Measurements from ENCODE around the gene RAD51B.
A peak's percentile ranks its signal among the peaks of the same experiment; 100 is the strongest.

RAD51B gene

DNA sequence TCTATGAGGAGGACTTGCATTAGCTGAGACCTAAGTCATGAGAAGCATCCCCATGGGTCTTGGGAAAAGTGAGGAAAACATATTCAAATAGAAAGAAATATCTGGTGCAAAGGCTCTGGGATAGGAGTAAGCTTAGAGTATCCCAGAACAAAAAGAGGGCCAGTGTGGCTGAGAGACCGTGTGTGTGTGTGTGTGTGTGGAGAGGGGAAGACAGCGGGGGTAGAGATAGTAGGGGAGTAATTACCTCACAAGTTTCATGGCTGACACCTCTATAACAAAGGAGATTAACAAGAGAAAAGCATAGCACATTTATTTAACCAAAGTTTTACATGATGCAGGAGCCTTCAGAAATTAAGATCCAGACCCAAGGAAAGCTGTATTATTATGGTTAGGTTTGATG lies 440.5 kb downstream of the RAD51B start:
- DNase-seq: no peak

DNA sequence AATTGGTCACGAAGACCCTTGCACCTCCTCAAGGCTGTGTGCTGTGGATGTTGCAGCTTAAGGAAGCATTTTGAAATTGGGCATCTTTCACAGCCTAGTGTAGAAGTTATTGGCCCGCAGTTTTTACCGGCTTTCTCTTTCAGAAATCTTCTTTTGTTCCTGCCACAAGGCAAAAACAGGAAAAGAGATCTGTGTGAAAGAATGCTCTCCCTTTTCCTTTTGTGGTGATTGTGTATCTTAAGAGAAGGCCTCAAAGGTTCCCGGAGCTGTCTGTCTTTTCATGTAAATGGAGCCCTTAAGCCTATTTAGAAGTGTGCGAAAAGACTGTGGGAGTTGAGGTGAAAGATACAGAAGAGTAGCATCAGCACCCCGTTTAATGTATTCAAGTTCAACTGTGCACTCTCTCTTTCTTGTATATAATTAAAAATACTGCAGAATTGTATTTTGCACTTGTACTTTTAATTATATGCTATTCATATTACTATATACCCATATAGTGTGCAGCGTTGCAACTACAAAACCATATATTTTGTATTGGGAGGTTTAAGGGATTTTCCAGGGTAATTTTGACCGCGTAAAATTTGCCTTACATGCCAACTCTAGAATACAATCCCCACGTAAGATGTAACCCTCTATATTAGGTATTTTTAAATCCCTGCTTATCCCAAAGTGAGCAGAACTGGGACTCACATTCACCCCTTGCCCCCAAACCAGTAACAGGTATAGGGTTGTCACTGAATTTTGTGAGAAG lies 441.7 kb downstream of the RAD51B start:
- no peak for DNase-seq

DNA sequence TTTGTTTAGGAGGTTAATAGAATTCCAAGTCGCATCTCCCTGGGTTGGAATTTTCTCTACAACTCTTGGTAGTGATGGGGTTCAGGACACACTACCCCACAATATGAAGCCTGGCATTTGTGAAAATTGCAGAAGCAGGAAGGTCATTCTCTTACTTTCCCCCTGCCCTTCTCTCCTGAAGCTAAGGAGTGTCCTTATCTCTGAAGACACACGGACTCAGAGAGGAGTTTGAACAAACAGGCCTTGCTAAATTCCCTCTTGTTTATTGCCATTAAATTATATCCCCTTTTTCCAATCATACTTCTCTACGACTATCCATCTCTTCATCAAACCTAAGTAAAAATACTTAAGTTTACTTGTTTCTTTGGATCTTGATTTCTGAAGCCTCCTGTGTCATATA lies 443.0 kb downstream of the RAD51B start:
- no peak for DNase-seq

DNA sequence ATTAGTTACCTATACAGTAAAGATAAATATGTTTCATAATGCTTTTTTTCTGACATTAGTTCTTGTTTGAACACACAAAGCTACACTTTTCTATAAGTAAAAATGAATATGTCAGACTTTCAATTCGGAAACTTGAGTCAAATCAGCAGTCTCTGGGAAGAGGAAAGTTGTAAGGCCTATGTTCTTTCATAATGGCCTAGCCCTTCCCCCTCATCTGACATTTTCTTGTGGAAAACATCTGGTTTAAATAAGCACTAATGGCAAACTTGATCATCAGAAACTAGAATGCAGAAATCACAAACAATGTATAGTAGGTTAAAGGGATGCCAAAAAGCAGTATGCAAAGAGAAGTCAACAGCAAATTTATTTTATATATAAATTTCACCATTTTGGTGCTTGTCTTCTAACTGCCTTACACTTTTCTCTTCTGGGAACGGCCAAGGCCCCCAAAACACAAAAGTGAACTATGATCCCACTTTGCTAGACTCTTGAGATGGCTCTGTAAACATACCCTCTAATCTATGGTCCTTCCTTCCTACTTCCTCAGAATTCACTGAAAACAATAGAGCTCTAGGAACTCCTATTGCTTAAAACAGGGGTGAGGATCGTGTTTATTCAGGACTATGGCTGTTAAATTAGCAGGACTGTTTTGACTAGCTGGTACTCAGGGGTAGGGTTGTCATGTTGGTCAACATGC lies 444.1 kb downstream of the RAD51B start:
- DNase-seq: no peak

DNA sequence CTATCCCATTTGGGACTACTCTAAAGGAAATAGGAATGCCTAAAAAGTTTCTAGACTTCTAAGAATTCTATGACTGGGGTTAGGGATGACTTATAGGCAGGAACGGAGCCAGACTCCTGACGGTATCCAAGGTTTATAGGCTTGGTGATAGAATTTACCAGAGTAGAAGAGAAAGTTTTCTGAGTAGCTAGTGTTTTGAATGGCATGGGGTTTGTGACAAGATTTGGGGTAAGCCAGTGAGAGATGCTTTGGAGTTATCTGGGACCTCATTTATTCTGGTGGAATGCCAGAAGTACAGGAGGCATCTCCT lies 444.6 kb downstream of the RAD51B start:
- no peak for DNase-seq

DNA sequence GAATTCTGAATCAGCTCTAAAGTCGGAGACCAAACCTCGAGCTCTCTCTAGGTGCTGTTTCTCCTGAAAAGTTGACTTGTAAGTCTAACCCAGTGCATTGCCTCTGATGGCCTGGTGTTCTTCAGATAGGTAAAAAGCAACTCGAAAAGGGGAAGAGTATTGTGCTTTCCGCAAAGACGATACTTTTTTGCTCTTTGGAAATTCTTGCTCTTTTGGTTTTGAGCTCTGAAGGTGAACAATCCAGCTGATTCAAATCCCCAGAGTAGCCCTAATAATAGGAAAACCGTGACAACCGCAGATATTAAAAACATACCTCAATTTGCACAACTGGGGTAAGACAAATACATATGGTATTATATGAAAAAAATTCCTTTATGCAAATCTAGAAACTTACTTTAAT lies 447.4 kb downstream of the RAD51B start:
- no peak for DNase-seq

DNA sequence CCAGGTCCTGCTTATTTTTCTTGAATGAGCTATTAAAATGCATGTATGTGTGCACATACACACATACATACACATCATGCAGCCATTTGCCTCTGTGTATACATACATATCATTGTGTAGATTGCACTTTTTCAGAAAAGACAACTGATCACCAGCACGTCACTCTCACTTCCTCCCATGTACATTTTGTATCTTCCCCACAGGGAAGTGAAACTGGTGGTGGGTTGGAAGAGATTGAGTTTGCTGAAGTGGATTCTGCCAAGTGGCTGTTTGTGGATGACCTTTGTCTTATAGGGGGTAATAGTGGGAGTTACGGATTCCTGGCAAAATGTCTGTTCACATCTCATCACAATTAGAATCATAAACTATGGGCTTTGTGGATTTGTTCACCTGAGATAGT lies 448.6 kb downstream of the RAD51B start:
- DNase-seq: no peak

DNA sequence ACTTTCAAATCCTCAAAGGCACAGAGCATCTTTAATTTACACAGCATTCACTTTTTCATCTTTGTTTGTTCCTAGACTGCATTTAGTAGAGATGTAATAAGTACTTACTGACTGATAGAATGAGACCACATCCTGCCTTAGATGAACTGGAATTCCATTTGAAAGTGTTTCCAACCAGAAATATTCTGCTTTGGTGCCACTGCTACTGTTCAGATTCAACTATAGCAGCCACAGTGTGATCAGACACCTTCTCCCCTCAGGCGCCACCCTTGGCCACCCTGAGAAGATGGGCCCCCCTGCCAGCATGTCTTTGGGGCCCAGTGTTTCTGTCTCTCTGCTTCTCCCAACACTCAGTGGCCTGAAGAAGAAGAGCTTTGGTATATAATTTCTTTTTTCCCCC lies 449.1 kb downstream of the RAD51B start:
- no peak for DNase-seq

DNA sequence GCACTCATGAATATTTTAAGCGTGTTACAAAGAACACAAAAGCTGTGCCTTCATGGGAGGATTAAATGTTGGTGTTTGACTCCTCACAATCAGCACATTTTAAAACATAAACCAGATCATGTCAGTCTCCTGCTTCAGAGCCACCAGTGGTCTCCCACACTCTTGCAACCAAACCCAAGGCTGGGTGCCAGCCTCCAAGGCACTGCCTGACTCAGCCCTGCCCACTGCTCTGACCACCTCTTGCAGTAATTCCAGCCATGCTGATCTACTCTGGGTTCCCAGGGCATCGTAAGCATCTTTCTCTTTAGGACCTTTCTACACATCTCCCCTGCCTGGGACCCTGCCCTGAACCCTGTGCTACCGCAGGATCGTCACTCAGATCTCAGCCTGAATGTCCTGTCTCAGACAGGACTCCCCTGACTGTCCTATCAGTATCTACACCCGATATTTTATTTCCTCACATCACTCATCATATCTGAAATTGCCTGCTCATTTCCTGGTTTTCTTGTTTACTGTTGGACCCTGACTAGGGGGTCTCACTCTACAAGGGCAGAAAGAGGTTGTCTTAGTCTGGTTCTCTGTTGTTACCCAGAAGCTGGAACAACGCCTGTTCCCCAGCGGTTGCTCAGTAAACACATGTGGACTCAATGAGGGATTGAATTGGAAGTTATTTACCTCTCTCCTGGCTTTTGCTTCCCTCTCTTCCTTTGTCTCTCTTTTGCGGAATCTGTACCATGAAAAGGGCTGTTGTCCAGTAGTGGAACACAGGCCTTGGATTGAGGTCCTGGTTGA lies 449.8 kb downstream of the RAD51B start:
- no peak for DNase-seq

DNA sequence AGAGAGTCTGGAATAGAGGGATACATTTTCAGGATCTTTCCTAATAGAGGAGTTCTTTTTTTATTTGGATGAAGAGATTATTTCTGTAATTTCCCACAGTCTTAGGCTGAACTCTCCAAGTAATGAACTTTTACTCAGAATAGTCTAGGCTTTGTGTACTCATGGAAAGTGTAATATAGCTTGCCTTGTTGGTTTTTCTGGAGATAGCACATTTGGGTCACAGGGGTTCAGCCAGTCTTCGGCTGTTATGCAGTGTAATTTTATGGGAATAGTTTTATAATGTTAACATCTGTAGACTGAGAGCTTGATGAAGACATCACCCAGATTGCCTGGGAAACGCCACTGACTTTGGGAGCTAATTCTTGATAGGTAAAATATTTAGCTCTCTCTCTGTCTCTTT lies 450.8 kb downstream of the RAD51B start:
- DNase-seq: no peak

DNA sequence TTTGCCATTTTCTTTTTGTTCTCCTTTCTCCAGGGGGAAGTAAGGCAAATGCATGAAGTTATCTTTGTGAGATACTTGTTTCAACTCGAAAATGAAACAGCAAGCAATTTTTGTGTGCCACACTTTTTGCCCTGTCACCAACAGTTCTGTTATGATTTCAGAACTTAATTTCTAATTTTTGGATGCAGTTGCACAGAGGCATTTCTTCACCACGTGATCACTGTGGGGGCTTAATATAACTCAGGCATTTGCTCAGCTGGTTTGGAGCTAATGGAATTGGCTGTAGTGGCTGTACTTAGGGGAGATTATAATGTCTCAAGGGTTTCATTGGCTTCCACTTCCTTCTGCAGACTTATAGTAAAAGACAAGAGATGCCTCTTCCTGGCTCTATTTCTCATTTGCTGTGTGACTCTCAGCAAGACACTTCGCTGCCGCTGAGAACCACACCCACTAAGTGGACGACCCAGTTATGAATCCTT lies 452.4 kb downstream of the RAD51B start:
- DNase-seq: no peak

DNA sequence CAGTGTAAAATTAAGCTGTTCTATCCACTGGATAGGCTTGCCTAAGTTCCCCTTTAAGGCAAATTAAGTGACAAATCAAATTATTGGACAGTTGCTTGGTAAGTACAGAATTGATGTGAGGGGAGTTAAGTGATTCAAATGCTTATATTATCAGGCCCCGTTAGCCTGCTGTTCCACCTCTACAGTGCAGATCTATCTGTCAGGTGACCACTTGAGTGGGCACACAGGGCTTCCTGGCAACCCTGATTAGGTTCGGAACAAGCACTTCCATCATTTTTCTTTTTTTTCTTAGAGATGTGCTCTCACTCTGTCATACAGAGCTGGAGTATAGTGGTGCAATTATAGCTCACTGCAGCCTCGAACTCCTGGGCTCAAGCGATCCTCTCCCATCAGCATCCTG lies 453.8 kb downstream of the RAD51B start:
- no peak for DNase-seq

DNA sequence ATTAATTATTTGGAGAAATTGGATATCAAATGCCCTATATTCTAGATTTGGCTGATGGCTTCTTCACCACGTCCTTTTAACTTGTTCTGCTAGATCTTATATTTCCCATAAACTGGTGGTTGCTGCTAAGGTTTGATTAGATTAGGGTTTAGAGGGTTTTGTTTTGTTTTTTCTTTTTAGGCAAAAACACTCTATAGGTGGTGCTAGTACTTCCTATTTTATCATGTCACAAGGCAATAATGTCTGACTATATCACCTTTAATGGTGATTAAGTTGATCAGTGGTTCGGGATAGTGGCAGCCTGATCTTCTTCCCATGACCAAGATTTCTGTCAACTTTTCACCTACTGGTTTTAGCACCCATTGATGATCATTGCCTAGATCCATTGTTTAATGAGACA lies 455.1 kb downstream of the RAD51B start:
- no peak for DNase-seq

DNA sequence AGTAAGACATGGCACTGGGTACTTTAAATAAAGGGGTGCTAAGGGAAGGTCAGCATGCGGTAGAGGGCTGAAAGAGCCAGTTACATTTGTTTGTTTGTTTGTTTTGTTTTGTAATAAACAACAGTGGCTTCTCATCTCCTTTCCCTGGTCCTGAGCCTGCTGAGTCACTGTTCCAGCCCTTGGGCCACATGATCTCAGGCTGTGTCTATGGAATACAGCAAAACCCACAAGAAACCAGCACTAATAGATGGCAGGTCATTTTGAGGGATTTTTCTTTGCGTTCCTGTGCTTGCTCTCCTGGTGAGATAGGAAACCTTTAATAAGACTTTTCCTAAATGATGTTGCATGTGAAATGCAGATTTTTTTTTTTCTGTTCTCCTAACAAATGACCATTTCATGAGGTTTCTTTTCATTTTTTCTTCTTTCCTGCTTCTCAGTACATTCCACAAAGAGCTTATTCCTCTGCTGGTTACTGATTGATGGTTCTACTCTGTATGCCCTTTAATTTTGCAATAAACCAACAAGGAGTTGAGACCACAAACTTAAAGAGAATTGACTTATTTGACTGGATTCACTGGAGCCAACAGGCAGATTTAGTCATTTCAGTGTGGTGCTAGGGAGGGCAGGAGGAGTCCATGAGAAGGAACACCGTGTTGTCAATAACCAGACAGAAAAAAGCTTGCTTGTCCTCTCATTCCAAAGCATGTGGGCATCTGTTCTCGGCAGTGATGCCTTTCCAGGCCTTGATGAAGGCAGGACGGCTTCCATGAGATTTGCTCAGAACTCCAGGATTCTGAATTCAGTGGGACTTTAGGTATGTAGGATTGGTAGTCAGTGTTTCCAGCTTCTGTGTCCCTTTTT lies 459.2 kb downstream of the RAD51B start:
- no peak for DNase-seq

DNA sequence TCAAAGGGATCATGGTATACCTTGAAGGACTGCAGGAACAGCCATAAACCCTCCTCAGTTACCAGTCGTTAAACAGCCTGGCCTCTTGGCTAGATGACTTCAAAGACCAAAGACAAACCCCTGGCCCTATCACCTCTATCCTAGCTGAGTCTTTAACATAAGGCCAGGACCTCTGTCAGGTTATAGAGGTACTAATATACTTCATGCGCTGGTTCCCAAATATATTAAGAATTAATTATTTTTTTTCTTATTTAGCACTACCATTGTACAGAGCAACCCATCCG lies 459.8 kb downstream of the RAD51B start:
- no peak for DNase-seq

DNA sequence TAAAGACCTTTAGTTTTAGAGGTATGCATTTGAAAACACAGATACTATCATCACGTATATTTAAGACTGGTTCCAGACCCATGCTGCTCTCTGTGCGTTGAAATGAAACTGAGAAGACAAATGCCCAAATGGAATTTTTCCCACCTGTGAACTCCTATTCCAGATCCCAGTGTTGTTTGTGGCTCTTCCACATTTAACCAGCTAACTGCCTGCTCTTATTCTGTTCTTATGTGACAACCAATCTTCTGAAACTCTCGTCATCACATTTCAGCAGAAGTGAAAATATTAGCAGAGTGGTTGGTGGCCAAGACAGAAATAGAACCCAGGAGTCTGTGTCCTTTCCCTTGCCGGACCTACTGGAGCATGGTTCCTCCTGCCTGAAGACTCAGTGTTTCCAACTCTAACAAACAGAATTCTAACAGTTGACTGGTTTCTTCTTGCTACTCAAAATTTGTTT lies 460.2 kb downstream of the RAD51B start:
- DNase-seq: no peak

DNA sequence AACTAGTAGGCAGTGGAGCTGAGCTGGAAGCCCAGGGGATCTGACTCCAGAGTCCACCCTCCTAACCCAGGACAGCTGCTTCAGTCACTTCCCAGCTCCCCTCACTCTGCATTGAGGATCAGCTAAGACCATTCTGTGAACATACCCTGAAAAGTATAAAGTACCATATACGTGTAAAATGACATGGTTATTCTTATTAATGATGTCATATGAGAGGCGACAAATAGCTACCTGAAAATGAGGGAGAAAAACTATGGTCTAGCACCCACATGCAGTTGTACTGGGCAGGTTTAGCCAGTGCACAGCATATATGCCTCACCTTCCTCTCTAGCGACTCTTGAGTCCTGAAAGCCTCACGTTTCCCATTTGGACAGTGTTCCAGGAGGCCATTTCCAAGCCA lies 461.9 kb downstream of the RAD51B start:
- no peak for DNase-seq

DNA sequence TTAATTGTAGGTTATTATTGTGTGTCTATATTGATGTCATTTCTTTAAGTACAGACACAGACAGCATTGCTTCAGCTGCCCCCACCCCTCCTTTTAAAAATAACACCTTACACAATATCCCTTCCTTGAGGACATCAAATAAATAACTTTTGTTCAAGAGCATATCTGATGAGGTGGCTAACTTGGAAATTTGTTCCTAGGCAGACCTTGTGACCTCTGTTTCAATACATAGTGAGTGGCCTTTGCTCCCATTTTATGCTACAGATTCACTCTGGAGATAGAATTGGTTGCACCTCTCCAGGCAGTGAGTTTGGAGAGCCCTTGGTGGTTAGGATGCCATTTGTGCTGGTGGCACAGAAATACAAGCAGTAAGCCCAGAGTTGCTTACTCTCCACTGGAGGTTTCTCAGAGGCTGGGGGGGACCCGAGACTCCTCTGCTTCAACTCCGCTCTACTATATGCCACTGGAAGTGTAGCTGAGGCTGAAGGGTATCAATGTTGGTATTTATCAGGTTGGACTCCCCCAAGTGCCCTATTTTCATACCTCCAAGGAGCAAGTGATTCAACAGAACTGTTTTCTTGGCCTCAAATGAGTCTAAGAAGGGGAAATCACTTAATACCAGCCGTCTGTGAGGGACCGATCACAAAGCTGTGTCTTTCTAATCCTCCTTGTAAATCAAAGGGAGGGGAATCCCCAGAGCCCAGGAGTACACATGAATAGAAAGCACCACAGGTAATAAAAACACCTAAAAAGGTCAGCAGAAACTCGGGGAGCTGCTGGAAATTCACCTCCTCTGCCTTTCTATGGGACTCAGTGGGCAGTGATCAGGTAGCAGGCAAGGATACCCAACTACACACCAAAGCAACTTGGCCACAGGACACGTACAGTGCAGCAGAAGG lies 463.1 kb downstream of the RAD51B start:
- peak; percentile 23 for DNase-seq

DNA sequence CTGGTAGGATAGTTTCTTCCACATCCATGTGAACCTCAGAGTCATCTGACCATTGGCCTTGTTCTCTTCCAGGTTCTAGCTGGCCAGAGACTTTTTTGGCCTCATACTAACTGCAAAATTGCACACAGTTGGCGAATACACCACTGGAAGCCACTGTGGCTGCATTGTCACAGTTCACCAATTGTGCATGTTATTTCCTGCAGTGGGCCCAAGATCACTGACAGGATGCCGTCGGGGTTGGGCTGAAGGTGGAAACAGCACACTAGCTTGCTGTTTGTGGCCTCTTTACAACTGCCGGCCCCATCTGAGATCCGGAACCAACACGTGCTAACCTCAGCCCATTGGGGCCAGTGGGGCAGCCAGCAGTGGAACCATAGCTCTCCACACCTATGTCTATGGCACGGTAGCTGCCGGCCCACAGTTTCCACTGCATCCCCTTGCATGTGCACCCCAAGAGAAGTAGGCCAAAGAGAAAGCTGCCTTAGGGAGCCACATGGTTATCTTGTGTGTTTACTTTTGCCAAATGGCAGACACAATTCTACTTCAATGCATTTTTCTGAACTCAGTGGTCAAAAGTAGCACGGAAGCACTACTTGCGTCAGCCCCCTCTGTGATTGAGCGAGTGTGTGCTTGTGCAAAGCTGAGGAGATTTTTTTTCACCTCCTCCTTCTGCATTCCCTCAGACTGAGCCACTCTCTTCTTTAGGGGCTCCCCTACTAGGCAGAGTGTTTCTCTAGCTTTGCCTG lies 464.0 kb downstream of the RAD51B start:
- peak; percentile 26 for DNase-seq

DNA sequence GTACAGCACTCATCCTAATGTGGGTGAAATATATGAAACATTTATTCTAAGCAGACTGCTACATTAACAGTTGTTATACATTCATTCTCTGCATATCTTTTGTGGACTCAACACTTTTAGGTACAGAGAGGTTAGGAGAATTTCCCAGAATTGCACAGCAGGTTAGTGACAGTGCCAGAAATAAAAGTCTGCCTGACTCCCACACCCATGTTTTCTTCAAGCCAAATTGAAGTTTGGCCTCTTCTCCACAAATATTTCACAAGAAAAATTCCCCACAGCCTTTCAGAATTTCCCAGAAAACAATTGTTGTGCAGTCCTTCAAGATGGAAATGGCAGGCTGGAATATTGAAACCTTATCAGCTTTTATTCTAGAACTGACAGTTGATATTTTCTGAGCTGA lies 464.8 kb downstream of the RAD51B start:
- DNase-seq: no peak

DNA sequence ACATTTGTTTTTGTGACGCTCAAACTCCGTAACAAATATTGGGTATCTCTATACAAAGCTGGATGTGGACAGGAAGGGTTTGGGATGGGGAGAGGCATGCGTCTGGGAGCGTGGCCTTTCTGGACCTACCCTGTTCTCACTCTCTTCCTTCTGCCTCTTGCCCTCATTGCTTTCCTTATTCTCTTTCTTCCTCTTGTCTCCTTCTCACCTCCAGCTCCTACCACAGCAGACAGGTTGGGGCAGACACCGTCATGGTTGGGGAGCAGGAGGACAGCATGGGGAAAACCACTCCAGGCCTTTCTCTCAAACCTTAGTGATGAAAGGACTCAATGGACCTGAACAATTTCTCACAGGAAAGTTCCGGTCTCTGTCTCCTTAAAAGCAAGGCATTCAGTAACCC lies 465.3 kb downstream of the RAD51B start:
- DNase-seq: no peak

Measured in activated T-cell treated with anti-CD3 and anti-CD28 coated beads for 4 hours (primary cell).